Activated naive CD8-positive, alpha-beta T cell treated with anti-CD3 and anti-CD28 coated beads, Interleukin-2, amount 50 U/mL, for 16 hours (primary cell): ENCODE measurements around the gene C1QA.

Experiments
- DNase-seq: peaks from one replicate; pipeline ENCODE4 v3.0.0-alpha.2; 2020; ENCODE audit warnings: low read depth, low spot score

C1QA gene

DNA sequence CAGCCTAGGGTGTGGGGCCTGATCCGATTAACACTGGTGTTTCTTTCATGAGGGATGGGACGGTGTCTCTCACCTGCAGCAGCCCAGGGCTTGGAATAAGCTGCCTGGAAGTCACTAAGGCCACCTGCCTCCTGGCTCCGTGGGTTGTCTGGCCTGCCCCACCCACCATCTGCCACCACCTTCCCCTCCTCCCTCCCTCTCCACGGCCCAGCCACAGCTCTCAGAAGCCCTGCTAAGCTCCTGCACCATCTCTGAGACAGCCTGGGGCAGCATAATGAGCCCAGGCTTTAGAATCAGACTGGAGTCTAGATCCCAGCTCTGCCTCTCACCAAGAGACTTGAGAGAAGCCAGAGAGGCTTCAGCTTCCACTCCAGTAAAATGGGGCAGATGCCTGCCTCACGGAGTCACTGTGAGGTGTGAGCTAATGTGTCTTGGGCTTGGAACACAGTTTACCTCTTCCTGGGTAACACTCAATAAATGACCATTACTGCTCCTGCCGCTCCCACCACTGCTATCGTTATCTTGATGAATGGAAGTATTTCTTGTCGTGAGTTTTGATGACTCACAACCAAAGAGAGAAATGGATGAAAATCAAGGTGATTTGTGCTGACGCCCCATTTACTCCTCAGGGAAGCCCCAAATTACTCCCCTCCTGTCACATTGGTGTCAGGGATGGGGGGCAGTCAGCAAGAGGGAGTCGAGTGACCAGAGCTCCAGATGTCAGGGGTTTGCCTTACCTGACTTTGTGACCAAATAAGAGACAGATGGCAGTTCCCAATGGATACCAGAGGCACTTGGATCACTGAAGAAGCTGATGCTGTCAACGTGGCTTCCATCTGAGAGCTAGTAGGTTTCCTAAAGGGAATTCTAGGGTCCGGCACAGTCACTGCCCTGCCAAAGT lies 23.5 kb upstream of the C1QA start:
- DNase-seq = no peak

DNA sequence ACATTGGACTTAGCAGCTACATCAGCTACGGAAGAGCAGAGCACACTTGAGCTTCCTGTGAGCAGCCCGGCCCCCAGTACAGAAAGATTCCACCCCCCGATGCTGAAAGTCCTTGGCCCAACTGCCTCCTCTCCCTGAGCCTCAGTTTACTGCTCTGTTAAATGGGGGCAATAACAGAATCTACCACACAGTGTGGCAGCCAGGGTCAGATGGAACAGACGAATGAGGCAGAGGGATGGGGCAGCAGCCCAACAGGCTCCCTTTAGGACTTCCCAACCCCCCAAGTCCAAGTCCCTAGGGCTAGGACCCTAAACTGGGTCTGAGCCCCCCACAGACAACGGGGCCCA lies 22.9 kb upstream of the C1QA start:
- no peak for DNase-seq

- no peak for DNase-seq
Measured at GRCh38 chr1:22613951-22614350, 22.5 kb upstream of the C1QA start.

DNA sequence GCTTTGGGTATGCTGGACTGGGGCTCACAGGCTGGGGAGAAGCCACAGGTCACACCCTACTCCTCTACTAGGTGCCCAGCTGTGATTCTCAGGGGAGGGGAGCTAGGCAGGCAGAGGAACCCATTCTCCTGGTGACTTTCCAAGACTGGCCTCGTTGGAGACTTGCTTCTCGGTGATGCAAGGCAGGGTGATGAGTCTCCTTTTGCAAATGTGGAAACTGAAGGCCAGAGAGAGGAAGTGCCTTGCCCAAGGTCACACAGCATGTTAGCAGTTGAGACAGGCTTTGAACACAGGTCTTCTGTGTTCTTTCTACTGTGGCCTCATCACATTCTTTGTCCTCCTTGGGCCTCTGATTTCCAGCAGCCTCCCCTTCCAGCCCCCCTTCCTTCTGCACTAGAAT lies 20.5 kb upstream of the C1QA start:
- no peak for DNase-seq

DNA sequence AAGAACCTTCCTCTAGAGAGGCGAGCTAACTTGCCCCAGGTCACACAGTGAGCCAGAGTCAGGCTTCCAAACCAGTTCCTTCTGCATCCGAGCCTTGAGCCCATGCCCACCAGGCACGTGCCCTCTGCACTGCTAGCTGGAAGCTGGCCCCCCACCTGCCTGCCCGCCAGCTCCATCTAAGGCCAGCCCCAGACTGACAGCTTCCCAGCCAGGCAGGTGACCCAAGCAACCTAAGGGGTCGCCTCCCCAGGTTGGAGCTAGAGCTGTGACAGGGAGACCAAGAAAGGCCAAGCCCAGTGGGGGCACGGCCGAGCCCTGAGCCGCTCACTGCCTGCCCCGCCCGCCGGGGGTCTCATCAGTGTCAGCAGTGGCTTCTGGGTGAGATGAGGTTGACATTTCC lies 19.9 kb upstream of the C1QA start:
- no peak for DNase-seq

DNA sequence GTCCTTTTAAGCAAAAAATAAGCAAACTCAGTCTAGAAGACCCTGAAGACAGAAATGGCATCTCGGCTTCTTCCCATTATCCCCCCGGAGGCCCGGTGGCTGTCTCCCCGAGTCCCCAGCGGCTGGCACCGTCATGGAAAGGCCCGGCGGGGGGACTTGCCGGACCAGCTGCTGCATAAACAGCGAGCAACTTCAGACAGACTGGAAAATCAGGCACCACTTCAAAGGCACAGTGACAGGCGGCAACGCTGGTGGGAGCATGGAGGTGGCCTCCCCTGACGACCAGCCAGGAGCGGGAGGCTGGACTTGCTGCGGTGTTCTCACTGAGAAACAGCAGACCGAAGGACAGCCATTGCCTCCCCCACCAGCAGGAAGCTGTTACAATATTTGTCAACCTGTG lies 18.4 kb upstream of the C1QA start:
- no peak for DNase-seq

DNA sequence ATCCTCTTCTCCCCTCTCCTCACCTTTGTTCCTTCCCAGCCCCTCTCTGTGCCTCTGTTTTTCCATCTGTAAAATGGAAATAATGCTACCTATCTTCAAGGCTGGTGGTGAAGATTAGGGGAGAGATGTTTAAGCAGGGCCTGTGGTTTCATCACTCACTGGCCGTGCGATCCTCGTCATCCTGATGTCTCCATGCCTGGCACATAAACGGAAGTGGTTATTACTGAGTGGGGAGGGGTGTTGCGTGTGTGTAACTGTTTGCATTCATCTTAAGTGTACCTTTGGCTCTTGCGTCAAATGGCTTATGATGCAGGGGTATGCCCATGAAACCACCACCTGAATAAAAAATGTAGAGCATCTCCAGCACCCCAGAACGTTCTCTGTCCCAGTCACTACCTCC lies 17.2 kb upstream of the C1QA start:
- DNase-seq = no peak

DNA sequence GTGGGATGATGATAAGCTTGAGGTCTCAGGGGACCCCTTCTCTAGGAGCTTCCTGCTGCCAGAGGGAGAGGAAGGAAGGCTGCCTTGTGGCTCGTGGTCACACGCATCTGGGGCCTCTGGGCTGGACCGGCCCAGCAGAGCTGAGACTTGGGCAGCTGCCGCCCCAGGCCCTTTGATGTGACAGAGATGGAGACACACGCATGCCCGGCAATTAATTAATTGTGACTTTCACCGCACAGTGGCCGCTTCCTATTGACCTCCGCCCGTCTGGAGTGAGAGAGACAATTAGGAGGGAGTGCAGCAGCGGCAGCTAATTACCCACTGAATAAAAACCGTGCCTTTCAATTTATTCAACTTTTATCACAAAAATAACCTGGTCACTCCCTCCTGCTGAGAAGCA lies 16.6 kb upstream of the C1QA start:
- DNase-seq = no peak

GRCh38 chr1:22621761-22622160 lies 14.7 kb upstream of the C1QA start:
- DNase-seq = no peak

GRCh38 chr1:22625262-22625925 lies 11.0 kb upstream of the C1QA start:
- no peak for DNase-seq

- no peak for DNase-seq
Measured at GRCh38 chr1:22626237-22627157, 9.9 kb upstream of the C1QA start.

- no peak for DNase-seq
Measured at GRCh38 chr1:22627331-22627730, 9.1 kb upstream of the C1QA start.

DNA sequence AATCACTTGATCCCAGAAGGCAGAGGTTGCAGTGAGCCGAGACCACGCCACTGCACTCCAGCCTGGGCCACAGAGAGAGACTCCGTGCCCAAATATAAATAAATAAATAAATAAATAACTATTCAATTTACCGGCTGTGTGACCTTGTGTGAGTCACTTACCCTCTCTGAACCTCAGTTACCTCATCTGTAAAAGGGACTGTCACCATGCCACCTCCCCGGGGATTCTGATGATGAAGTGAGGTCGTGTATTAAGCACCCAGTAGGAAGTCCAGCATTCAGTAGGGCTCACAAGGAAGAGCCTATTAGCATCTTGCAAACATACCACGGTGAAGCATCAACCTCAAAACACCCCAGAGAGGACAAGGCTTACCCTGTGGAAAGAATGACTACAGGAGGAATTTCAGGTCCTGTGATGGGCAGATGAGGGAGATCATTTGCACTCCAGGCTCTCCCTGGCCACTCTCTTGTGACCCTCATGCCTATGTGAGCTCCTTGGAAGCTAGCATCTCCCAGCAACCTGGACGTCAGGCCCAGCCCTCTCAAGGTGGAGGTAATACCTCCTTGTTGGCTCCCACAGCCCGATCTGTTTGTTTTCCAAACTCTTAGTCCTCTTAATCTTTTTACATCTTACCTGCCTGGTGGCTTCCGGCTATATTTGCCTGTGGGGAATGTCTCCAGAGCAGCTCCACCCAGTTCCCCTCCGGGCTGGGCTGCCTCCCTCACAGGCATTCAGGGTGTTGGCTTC lies 7.6 kb upstream of the C1QA start:
- DNase-seq = no peak

GRCh38 chr1:22629886-22630285 lies 6.5 kb upstream of the C1QA start:
- DNase-seq = no peak

GRCh38 chr1:22633697-22634463 lies 2.5 kb upstream of the C1QA start:
- no peak for DNase-seq

GRCh38 chr1:22635436-22635835 lies 992 bp upstream of the C1QA start:
- no peak for DNase-seq

- no peak for DNase-seq
Measured at GRCh38 chr1:22636927-22637326, 499 bp downstream of the C1QA start.

DNA sequence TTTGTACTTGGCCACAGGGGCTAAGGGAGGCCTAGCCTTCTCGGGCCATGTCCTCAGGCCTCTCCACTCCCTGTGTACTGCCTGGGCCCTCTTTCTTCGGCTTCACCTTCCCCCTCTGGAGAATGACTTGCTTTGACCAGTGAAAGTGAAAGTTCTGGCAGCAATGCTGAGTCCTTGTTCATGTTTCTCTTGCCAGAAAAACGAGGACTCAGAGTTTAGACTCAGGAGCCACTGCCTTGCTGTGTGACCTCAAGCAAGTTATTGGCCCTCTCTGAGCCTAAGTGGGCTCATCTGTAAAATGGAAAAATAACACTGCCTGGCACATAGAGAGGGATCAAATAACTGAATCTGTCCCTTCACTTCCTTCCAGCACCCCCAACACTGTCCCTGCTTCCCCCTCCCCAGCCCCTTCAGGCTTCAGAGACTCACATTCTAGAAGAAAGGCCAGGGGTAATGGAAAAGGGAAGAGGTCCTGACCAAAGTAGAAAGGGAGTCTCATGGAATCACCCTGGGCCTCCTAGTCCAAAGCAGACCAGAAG lies 1.5 kb downstream of the C1QA start:
- DNase-seq = no peak

- no peak for DNase-seq
Measured at GRCh38 chr1:22638476-22639234, 2.2 kb downstream of the C1QA start.

GRCh38 chr1:22639286-22639685 lies 2.9 kb downstream of the C1QA start:
- DNase-seq = no peak
